CD14-positive monocyte (primary cell): ENCODE measurements around the gene AR. TPM values are rescaled to one million over a fixed set of nuclear protein-coding genes. Genes with fewer than 3 reads are reported as not detected.

Source experiments
- DNase-seq, 3 donors: peaks; one replicate each; pipeline ENCODE4 v3.0.0-alpha.2; 2011 to 2022
- H2AFZ ChIP-seq: 2 replicates; pipeline ENCODE4 v1.6.0; 2012; ENCODE audit warnings: mild to moderate bottlenecking, low read depth, low read length, inconsistent platforms; ENCODE audit not compliant: insufficient read depth, poor library complexity, severe bottlenecking
- H3K27ac ChIP-seq, 2 donors: 1 replicate in 1 of 2; 2 replicates in 1 of 2; pipeline ENCODE4 v1.5.1; 2012 to 2013; ENCODE audit warnings: low read length in 2 of 2, control low read depth in 1 of 2, inconsistent platforms in 1 of 2, low read depth in 1 of 2, mild to moderate bottlenecking in 1 of 2
- H3K27me3 ChIP-seq, 2 donors: one replicate each; pipeline versions ENCODE4 v1.6.0 to v1.6.1; 2011 to 2013; ENCODE audit warnings: low read length in 2 of 2; ENCODE audit not compliant: control insufficient read depth in 2 of 2, insufficient read depth in 2 of 2
- H3K36me3 ChIP-seq, 2 donors: replicated peaks in 1 of 2; 1 replicate in 1 of 2; 2 replicates in 1 of 2; pipeline versions ENCODE4 v1.5.1 to v1.6.1; 2012 to 2013; ENCODE audit warnings: low read length in 2 of 2, control low read depth in 1 of 2, inconsistent platforms in 1 of 2, mild to moderate bottlenecking in 1 of 2; ENCODE audit not compliant: insufficient read depth in 2 of 2, control insufficient read depth in 1 of 2
- H3K4me1 ChIP-seq, 2 donors: 1 replicate in 1 of 2; 2 replicates in 1 of 2; pipeline versions ENCODE4 v1.5.1 to v1.6.1; 2012 to 2013; ENCODE audit warnings: low read length in 2 of 2, control low read depth in 1 of 2, inconsistent platforms in 1 of 2, mild to moderate bottlenecking in 1 of 2, moderate library complexity in 1 of 2; ENCODE audit not compliant: insufficient read depth in 2 of 2, control insufficient read depth in 1 of 2
- H3K4me2 ChIP-seq: replicated peaks from 2 replicates; pipeline ENCODE3; 2012; ENCODE audit warnings: low read length, moderate library complexity, mild to moderate bottlenecking; ENCODE audit not compliant: poor library complexity, severe bottlenecking; ENCODE audit errors: extremely low read depth
- H3K4me3 ChIP-seq, 3 experiments: fragments of 200-600 bp in 1 of 3; sonication (generic) in 1 of 3; replicated peaks in 1 of 3; 1 replicate in 2 of 3; 2 replicates in 1 of 3; pipeline ENCODE4 v1.5.1; 2011 to 2013; ENCODE audit warnings: low read length in 3 of 3, mild to moderate bottlenecking in 3 of 3, control low read depth in 2 of 3, low read depth in 2 of 3, inconsistent platforms in 1 of 3, moderate library complexity in 1 of 3
- H3K79me2 ChIP-seq: 2 replicates; pipeline ENCODE4 v1.6.0; 2012; ENCODE audit warnings: mild to moderate bottlenecking, control low read depth, inconsistent platforms, low read length, moderate library complexity; ENCODE audit not compliant: insufficient read depth
- H3K9ac ChIP-seq: 2 replicates; pipeline ENCODE4 v1.6.0; 2017; ENCODE audit warnings: low read length, mild to moderate bottlenecking; ENCODE audit not compliant: insufficient read depth, poor library complexity, severe bottlenecking
- H3K9me3 ChIP-seq, 2 donors: replicated peaks in 1 of 2; 1 replicate in 1 of 2; 2 replicates in 1 of 2; pipeline versions ENCODE4 v1.5.1 to v1.6.1; 2012 to 2013; ENCODE audit warnings: low read length in 2 of 2, control low read depth in 1 of 2; ENCODE audit not compliant: control insufficient read depth in 1 of 2, insufficient read depth in 1 of 2
- H4K20me1 ChIP-seq: 2 replicates; pipeline ENCODE4 v1.6.0; 2012; ENCODE audit warnings: mild to moderate bottlenecking, low read length, control low read depth, moderate library complexity; ENCODE audit not compliant: insufficient read depth
- H3K27ac Mint-ChIP-seq, 7 donors: one replicate each; pipeline ENCODE4 v1.8.0; 2020; ENCODE audit warnings: mild to moderate bottlenecking in 7 of 7, mixed read lengths in 7 of 7, moderate library complexity in 6 of 7, inconsistent platforms in 2 of 7
- H3K27me3 Mint-ChIP-seq, 3 donors: one replicate each; pipeline ENCODE4 v1.8.0; 2021 to 2022; ENCODE audit warnings: low read depth in 3 of 3, mild to moderate bottlenecking in 3 of 3, mixed read lengths in 3 of 3, moderate library complexity in 3 of 3, inconsistent platforms in 1 of 3
- H3K36me3 Mint-ChIP-seq, 2 donors: one replicate each; pipeline ENCODE4 v1.8.0; 2020; ENCODE audit warnings: mixed read lengths in 2 of 2, inconsistent platforms in 1 of 2, mild to moderate bottlenecking in 1 of 2
- H3K4me1 Mint-ChIP-seq: one replicate; pipeline ENCODE4 v1.8.0; 2020; ENCODE audit warnings: mild to moderate bottlenecking, mixed read lengths
- H3K4me3 Mint-ChIP-seq, 2 donors: one replicate each; pipeline ENCODE4 v1.8.0; 2020; ENCODE audit warnings: mild to moderate bottlenecking in 2 of 2, mixed read lengths in 2 of 2, moderate library complexity in 1 of 2
- H3K9me3 Mint-ChIP-seq, 7 donors: one replicate each; pipeline ENCODE4 v1.8.0; 2020 to 2022; ENCODE audit warnings: mixed read lengths in 7 of 7, mild to moderate bottlenecking in 6 of 7, moderate library complexity in 6 of 7, inconsistent platforms in 2 of 7
- CTCF ChIP-seq: fragments of 200-600 bp; IDR thresholded peaks from one replicate; pipeline ENCODE4 v1.8.0; 2022; ENCODE audit warnings: antibody characterized with exemption, mild to moderate bottlenecking
- WGBS: methylation state at CpG from one replicate; pipeline ENCODE4 v1.1.5; 2013; ENCODE audit warnings: missing lambda C conversion rate; ENCODE audit not compliant: insufficient coverage; 5-methylcytosine and 5-hydroxymethylcytosine counted together
- intact Hi-C, 2 donors: fragments of 100-400 bp; cut with micrococcal nuclease; formaldehyde crosslinking; loops; one replicate each; pipeline versions ENCODE4 v1.15.0 to v1.15.1; 2023
- polyA plus RNA-seq, 3 donors: library from polyadenylated mRNA; depleted of rRNA in 1 of 3; unstranded in 2 of 3; stranded (reverse) in 1 of 3; fragments of 300-500 nt in 2 of 3; fragments of >200 nt in 1 of 3; fragmentation: Illumina TruSeq in 2 of 3; gene quantifications; 1 replicate in 2 of 3; 2 replicates in 1 of 3; pipeline ENCODE4 v1.2.3, GENCODE V29; 2012 to 2021

AR gene
- polyA plus RNA-seq, 3 donors: not detected

- H3K4me2 ChIP-seq: no peak overlapping the region
- H3K4me3 ChIP-seq: no peak overlapping the region
- H3K36me3 ChIP-seq: no peaks in the 10 kb centered on the region
- WGBS: no CpG with 5 or more reads among the region's 4 CpGs
- Mint-ChIP-seq H3K27me3 (peaks cover 0 to 2% (median 0%) of the 10 kb centered on the region in 3 donors), H3K4me3 (no peak overlapping the region), H3K4me1 (no peaks in the 10 kb centered on the region), H3K27ac (no peak overlapping the region), H3K36me3 (no peaks in the 10 kb centered on the region), H3K9me3 (peaks cover 0 to 5% (median 0%) of the 10 kb centered on the region in 7 donors)
- H3K79me2 ChIP-seq: no peaks in the 10 kb centered on the region
- no peak overlapping the region for H3K27ac ChIP-seq
- no peaks in the 10 kb centered on the region for H3K4me1 ChIP-seq
- intact Hi-C loops: no loop called here
- no peak for DNase-seq
- no peak overlapping the region for H2AFZ ChIP-seq
- H4K20me1 ChIP-seq: no peaks in the 10 kb centered on the region
- H3K27me3 ChIP-seq: no peaks in the 10 kb centered on the region
- H3K9me3 ChIP-seq: no peaks in the 10 kb centered on the region
- TF ChIP-seq CTCF: no peak
- no peak overlapping the region for H3K9ac ChIP-seq
Observed at GRCh38 chrX:67648361-67648760, 104.5 kb downstream of the AR start.

- Histone ChIP-seq H3K79me2 (no peaks in the 10 kb centered on the region), H3K36me3 (no peaks in the 10 kb centered on the region), H3K27ac (no peak overlapping the region), H4K20me1 (no peaks in the 10 kb centered on the region), H2AFZ (no peak overlapping the region), H3K9me3 (no peaks in the 10 kb centered on the region), H3K9ac (no peak overlapping the region), H3K4me2 (no peak overlapping the region), H3K4me1 (no peaks in the 10 kb centered on the region), H3K4me3 (no peak overlapping the region), H3K27me3 (no peaks in the 10 kb centered on the region)
- no peaks in the 10 kb centered on the region for H3K27me3 Mint-ChIP-seq
- H3K4me3 Mint-ChIP-seq: no peak overlapping the region
- DNase-seq: no peak
- intact Hi-C loops: no loop called here
- no peak overlapping the region for H3K27ac Mint-ChIP-seq
- H3K9me3 Mint-ChIP-seq: peaks cover 0 to 2% (median 0%) of the 10 kb centered on the region in 7 donors
- H3K36me3 Mint-ChIP-seq: no peaks in the 10 kb centered on the region
- no CpG with 5 or more reads among the region's 6 CpGs for WGBS
- H3K4me1 Mint-ChIP-seq: no peaks in the 10 kb centered on the region
- no peak for TF ChIP-seq CTCF
Observed at GRCh38 chrX:67651437-67652142, 107.8 kb downstream of the AR start.
